GM12891 (cell line): Measurements from ENCODE around the gene CXXC4.

Source experiments
- POLR2A ChIP-seq: IDR thresholded peaks from 2 replicates; pipeline ENCODE4 v1.6.1; 2011; ENCODE audit warnings: low read depth, low read length, control low read depth
- POLR2AphosphoS5 ChIP-seq: IDR thresholded peaks from 2 replicates; pipeline ENCODE4 v1.6.1; 2011; ENCODE audit warnings: low read depth, low read length, control low read depth
- POU2F2 ChIP-seq: IDR thresholded peaks from 2 replicates; pipeline ENCODE4 v1.6.1; 2011; ENCODE audit warnings: low read depth, mild to moderate bottlenecking, control low read depth, low read length, moderate library complexity

DNA sequence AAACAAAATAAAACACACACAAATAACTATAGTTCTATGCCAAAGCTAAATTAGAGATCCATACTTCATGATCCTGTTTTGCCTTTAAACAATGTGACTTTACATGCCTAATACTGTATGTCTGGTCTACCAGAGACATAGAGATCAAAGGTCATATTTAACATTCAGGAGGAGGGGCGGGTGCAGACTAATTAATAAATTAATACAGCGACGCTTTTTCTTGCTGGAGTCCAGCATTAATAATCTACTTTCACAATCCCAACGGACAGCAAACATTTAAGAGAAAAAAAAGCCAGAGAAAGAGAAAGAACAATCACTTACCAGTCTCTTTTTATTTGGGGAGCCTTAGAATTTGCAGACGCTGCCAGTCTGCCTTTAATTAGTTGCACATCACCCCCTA, 509 bp downstream of the CXXC4 start:
- no peak for TF ChIP-seq POLR2AphosphoS5
- no peak for TF ChIP-seq POLR2A
- no peak for TF ChIP-seq POU2F2
